ENCODE measurements around the gene RAD54L. TPM values are rescaled to one million over a fixed set of nuclear protein-coding genes. Genes with fewer than 3 reads are reported as not detected.

RAD54L gene
- total RNA-seq, 1 experiment from 2014 or later, result 28.9 TPM

GRCh38 chr1:46199233-46199749 lies 48.3 kb upstream of the RAD54L start:
- H3K36me3 ChIP-seq (ENCODE audit: control insufficient read depth in 1 of 2, insufficient read depth in 2 of 2, low read length in 2 of 2), result peaks cover 0 to 10% of the 10 kb centered on the region in 2 experiments; a peak in 1 of 4 replicates
- ATAC-seq (no peak), DNase-seq (ENCODE audit: low read depth, low spot score) (no peak)
- no peaks in the 10 kb centered on the region for H3K9me2 ChIP-seq (ENCODE audit: insufficient read depth)
- H2AFZ ChIP-seq (ENCODE audit: low read depth, low read length, poor library complexity, severe bottlenecking), result no peak overlapping the region
- peaks cover 11 to 16% of the 10 kb centered on the region in 2 experiments; a peak in 3 of 4 replicates for H3K4me1 ChIP-seq (ENCODE audit: control insufficient read depth in 1 of 2, insufficient read depth in 2 of 2, low read length in 2 of 2)
- peak overlapping the region; percentile 96 for H3K4me2 ChIP-seq (ENCODE audit: low read length)
- intact Hi-C loops (cut with micrococcal nuclease), result no loop called here
- no peaks in the 10 kb centered on the region for H4K20me1 ChIP-seq (ENCODE audit: insufficient read depth)
- no peaks in the 10 kb centered on the region for H3K9me3 ChIP-seq (ENCODE audit: control insufficient read depth in 1 of 2, insufficient read depth in 1 of 2, low read depth in 1 of 2, low read length in 2 of 2)
- TSS peak; percentile 79 for BruUV-seq (replicated peaks)
- H3K27ac ChIP-seq (ENCODE audit: low read depth, low read length), result peak overlapping the region; percentile 78; the same call in 1 of the 2 replicates
- no peaks in the 10 kb centered on the region for H3K27me3 ChIP-seq (ENCODE audit: insufficient read depth, low read length)
- TF ChIP-seq POLR2A (IDR thresholded peaks at IDR 0.05; ENCODE audit: borderline replicate concordance, extremely low read depth, insufficient read depth, insufficient read length) (no peak), RAD21 (IDR thresholded peaks at IDR 0.05; ENCODE audit: low read depth) (peak; percentile 13; the same call in 1 of the 2 replicates)
- H3K9ac ChIP-seq (ENCODE audit: low read length), result peak overlapping the region; percentile 87
- ChIA-PET POLR2A (interaction anchor here (0.9 to 1.0 kb wide), 2 partner anchors 16 to 24 kb away, joined by 5 to 7 read pairs; no protein-coding TSS in a partner anchor), RAD21 (ENCODE audit: low non-redundant PET in 1 of 2, low total read pairs in 2 of 2, uncharacterized antibody in 2 of 2, unreplicated experiment in 2 of 2) (no interaction called here), CTCF (interaction anchor here (1.0 to 3.0 kb wide), 2 partner anchors 16 to 24 kb away, joined by 5 to 9 read pairs; no protein-coding TSS in a partner anchor)
- peak overlapping the region; percentile 66 to 79 for H3K4me3 ChIP-seq (replicated peaks in 1 of 2; ENCODE audit: low read depth in 1 of 2, low read length in 2 of 2)
- H3K79me2 ChIP-seq (ENCODE audit: insufficient read depth, low read length), result peaks cover 8% of the 10 kb centered on the region; the same call in 1 of the 2 replicates

- intact Hi-C loops (cut with micrococcal nuclease), result no loop called here
- CTCF ChIA-PET, result no interaction called here
- DNase-seq (ENCODE audit: low read depth, low spot score) (no peak), ATAC-seq (no peak)
- Histone ChIP-seq H3K9ac (ENCODE audit: low read length) (no peak overlapping the region), H3K4me1 (ENCODE audit: control insufficient read depth in 1 of 2, insufficient read depth in 2 of 2, low read length in 2 of 2) (peaks cover 3 to 16% of the 10 kb centered on the region in 2 experiments; a peak in 3 of 4 replicates), H3K9me3 (ENCODE audit: control insufficient read depth in 1 of 2, insufficient read depth in 1 of 2, low read depth in 1 of 2, low read length in 2 of 2) (no peaks in the 10 kb centered on the region), H4K20me1 (ENCODE audit: insufficient read depth) (no peaks in the 10 kb centered on the region), H2AFZ (ENCODE audit: low read depth, low read length, poor library complexity, severe bottlenecking) (no peak overlapping the region), H3K79me2 (ENCODE audit: insufficient read depth, low read length) (no peaks in the 10 kb centered on the region), H3K36me3 (ENCODE audit: control insufficient read depth in 1 of 2, insufficient read depth in 2 of 2, low read length in 2 of 2) (no peaks in the 10 kb centered on the region), H3K4me2 (ENCODE audit: low read length) (no peak overlapping the region), H3K4me3 (replicated peaks in 1 of 2; ENCODE audit: low read depth in 1 of 2, low read length in 2 of 2) (no peak overlapping the region), H3K9me2 (ENCODE audit: insufficient read depth) (no peaks in the 10 kb centered on the region), H3K27me3 (ENCODE audit: insufficient read depth, low read length) (no peaks in the 10 kb centered on the region), H3K27ac (ENCODE audit: low read depth, low read length) (no peak overlapping the region)
- no peak for TF ChIP-seq CBX3 (IDR thresholded peaks at IDR 0.05; ENCODE audit: low read depth)
- TF ChIP-seq YY1 (IDR thresholded peaks at IDR 0.05; ENCODE audit: extremely low read depth, insufficient replicate concordance, low read depth, low read length), result no peak
- no peak for TF ChIP-seq ZNF274 (IDR thresholded peaks at IDR 0.05; ENCODE audit: low read depth, low read length)
- TF ChIP-seq POLR2A (IDR thresholded peaks at IDR 0.05; ENCODE audit: borderline replicate concordance, extremely low read depth, insufficient read depth, insufficient read length), result no peak
- no peak for TF ChIP-seq SRF (IDR thresholded peaks at IDR 0.05; ENCODE audit: low read depth)
- TF ChIP-seq ZFX (IDR thresholded peaks at IDR 0.05), result no peak
- TF ChIP-seq, protein P1, sequence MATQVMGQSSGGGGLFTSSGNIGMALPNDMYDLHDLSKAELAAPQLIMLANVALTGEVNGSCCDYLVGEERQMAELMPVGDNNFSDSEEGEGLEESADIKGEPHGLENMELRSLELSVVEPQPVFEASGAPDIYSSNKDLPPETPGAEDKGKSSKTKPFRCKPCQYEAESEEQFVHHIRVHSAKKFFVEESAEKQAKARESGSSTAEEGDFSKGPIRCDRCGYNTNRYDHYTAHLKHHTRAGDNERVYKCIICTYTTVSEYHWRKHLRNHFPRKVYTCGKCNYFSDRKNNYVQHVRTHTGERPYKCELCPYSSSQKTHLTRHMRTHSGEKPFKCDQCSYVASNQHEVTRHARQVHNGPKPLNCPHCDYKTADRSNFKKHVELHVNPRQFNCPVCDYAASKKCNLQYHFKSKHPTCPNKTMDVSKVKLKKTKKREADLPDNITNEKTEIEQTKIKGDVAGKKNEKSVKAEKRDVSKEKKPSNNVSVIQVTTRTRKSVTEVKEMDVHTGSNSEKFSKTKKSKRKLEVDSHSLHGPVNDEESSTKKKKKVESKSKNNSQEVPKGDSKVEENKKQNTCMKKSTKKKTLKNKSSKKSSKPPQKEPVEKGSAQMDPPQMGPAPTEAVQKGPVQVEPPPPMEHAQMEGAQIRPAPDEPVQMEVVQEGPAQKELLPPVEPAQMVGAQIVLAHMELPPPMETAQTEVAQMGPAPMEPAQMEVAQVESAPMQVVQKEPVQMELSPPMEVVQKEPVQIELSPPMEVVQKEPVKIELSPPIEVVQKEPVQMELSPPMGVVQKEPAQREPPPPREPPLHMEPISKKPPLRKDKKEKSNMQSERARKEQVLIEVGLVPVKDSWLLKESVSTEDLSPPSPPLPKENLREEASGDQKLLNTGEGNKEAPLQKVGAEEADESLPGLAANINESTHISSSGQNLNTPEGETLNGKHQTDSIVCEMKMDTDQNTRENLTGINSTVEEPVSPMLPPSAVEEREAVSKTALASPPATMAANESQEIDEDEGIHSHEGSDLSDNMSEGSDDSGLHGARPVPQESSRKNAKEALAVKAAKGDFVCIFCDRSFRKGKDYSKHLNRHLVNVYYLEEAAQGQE (IDR thresholded peaks at IDR 0.05; ENCODE audit: low read depth), result no peak
- TF ChIP-seq JUND (IDR thresholded peaks at IDR 0.05), result no peak
- no peak for TF ChIP-seq EZH2 (IDR thresholded peaks at IDR 0.05)
- RAD21 ChIA-PET (ENCODE audit: low non-redundant PET in 1 of 2, low total read pairs in 2 of 2, uncharacterized antibody in 2 of 2, unreplicated experiment in 2 of 2), result no interaction called here
- BruUV-seq (replicated peaks), result no TSS peak
- POLR2A ChIA-PET, result no interaction called here
These were observed 43.7 kb upstream of the RAD54L start for GRCh38 chr1:46203738-46204405.

All from HCT116 (cell line).